ENCODE measurements around the gene DDOST.
"Not testable (repeated sequence)": the region's sequence is repeated elsewhere in the genome, so short reads cannot be mapped to it uniquely, and the experiment has no call there.

DDOST gene

GRCh38 chr1:20621012-20621411, 40.2 kb downstream of the DDOST start:
- no peak for DNase-seq

- no peak for DNase-seq
Observed at GRCh38 chr1:20619999-20620398, 41.2 kb downstream of the DDOST start.

- no peak for DNase-seq
Observed at GRCh38 chr1:20618550-20618949, 42.6 kb downstream of the DDOST start.

GRCh38 chr1:20616847-20617487, 44.2 kb downstream of the DDOST start:
- DNase-seq = no peak

- DNase-seq = no peak
Observed at GRCh38 chr1:20615946-20616846, 45.0 kb downstream of the DDOST start.

- no peak for DNase-seq
Observed at GRCh38 chr1:20614131-20614579, 47.0 kb downstream of the DDOST start.

- no peak for DNase-seq
Observed at GRCh38 chr1:20612221-20612746, 48.9 kb downstream of the DDOST start.

GRCh38 chr1:20611652-20612051, 49.5 kb downstream of the DDOST start:
- DNase-seq = no peak

- DNase-seq = no peak
Observed at GRCh38 chr1:20610970-20611369, 50.2 kb downstream of the DDOST start.

GRCh38 chr1:20609541-20609940, 51.6 kb downstream of the DDOST start:
- DNase-seq = no peak

GRCh38 chr1:20606801-20607570, 54.2 kb downstream of the DDOST start:
- not testable (repeated sequence) for DNase-seq

GRCh38 chr1:20604678-20605077, 56.5 kb downstream of the DDOST start:
- DNase-seq = peak; percentile 39 to 71 (median 60)

- peak in 3 of 4 experiments; percentile 57 to 59 (median 58) for DNase-seq
Observed at GRCh38 chr1:20603504-20604464, 57.4 kb downstream of the DDOST start.

- DNase-seq = peak in 1 of 4 experiments; percentile 20
Observed at GRCh38 chr1:20602851-20603450, 58.2 kb downstream of the DDOST start.

All from suppressor macrophage (primary cell).